Measurements from ENCODE around the gene SF3B5. TPM values are rescaled to one million over a fixed set of nuclear protein-coding genes. Genes with fewer than 3 reads are reported as not detected.
A peak's percentile ranks its signal among the peaks of the same experiment; 100 is the strongest.

The SF3B5 gene
- total RNA-seq, 4 donors from 2014 or later, result 60.2 to 187 (median 101) TPM

DNA sequence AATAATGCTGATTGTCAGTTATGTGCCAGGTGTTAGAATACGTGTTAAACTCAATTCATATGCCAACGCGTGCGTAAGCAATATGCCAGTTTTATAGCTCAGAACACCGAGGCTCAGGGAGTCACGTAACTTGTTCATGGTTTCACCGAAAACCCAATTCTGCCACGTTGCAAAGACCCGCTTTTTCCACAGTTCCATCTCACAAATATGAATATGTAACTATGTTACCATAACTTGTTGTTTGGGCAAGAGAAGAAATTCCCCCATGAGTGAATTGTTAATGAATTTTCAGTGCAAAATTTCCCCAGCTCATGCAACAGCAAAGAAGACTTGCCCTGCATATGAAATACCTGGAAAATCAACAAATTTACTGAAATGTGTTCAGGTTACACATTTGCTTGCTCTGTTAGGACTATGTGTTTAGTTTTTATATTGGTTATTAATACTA lies 30.1 kb downstream of the SF3B5 start:
- Histone ChIP-seq H3K27ac (peak overlapping the region; percentile 93 to 97 (median 96)), H3K9me3 (no peaks in the 10 kb centered on the region), H3K27me3 (peaks cover 3% of the 10 kb centered on the region), H3K4me3 (peak overlapping the region in 3 of 4 donors; percentile 73 to 84 (median 78)), H3K36me3 (no peaks in the 10 kb centered on the region), H3K4me1 (peaks cover 0 to 25% (median 9%) of the 10 kb centered on the region in 4 donors)
- TF ChIP-seq POLR2A (IDR thresholded peaks at IDR 0.05) (no peak), EP300 (IDR thresholded peaks at IDR 0.05; ENCODE audit: low read depth) (no peak), POLR2AphosphoS5 (IDR thresholded peaks at IDR 0.05) (no peak)
- TF ChIP-seq, protein P1, sequence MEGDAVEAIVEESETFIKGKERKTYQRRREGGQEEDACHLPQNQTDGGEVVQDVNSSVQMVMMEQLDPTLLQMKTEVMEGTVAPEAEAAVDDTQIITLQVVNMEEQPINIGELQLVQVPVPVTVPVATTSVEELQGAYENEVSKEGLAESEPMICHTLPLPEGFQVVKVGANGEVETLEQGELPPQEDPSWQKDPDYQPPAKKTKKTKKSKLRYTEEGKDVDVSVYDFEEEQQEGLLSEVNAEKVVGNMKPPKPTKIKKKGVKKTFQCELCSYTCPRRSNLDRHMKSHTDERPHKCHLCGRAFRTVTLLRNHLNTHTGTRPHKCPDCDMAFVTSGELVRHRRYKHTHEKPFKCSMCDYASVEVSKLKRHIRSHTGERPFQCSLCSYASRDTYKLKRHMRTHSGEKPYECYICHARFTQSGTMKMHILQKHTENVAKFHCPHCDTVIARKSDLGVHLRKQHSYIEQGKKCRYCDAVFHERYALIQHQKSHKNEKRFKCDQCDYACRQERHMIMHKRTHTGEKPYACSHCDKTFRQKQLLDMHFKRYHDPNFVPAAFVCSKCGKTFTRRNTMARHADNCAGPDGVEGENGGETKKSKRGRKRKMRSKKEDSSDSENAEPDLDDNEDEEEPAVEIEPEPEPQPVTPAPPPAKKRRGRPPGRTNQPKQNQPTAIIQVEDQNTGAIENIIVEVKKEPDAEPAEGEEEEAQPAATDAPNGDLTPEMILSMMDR (IDR thresholded peaks at IDR 0.05), result no peak
- intact Hi-C loops (cut with DNase I; ENCODE audit: low total_unique reads) (no loop called here), in situ Hi-C loops (cut with MboI; ENCODE audit: low pct_ligation_motif_present in 1 of 4, low pct_unique_long_range_greater_than_20kb in 1 of 4, low sequenced_read_pairs in 3 of 4) (no loop called here)
- 23 to 30% methylated on average over 2 to 9 of the region's 9 CpGs for WGBS, 2 donors (ENCODE audit: low coverage in 1 of 2)
- peak; percentile 70 for DNase-seq

DNA sequence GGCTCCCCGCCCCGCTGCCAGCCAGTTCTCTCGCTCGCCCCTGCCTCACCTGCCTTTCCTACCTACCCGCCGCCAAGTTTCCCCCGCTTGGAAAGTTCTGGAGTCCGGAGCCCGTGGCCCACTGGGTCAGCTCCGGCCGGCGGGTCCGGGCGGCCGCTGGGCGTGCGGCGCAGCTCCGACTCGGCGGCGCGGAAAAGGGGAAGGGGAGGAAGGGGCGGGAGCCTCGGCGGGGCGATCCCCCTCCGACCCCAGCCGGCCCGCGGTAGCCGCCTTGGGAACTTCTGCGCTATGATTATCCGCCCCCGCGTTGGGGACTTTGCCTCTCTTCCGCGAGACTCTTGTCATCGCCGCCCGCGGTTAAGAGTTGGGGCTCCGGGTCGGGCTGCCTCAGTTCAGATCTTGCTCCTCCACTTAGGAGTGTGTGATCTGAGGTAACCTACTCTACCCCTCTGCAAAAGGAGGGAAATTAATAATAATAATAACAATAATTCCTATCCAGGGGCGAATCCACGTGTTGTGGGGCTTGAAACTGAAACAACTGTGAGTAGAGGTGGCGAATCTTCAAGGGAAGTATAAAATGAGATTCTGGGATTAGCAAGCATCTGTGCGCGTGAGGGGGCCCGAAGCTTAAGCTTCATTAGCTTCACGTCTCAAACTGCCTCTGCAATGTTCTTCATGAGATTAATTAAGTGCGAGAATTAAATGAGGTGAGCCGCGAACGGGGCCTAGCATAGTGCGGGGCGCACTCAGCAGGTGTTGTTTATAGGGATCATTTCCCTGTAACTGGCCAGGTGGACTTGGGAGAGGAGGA lies 30.8 kb downstream of the SF3B5 start:
- intact Hi-C loops (cut with DNase I; ENCODE audit: low total_unique reads) (no loop called here), in situ Hi-C loops (cut with MboI; ENCODE audit: low pct_ligation_motif_present in 1 of 4, low pct_unique_long_range_greater_than_20kb in 1 of 4, low sequenced_read_pairs in 3 of 4) (no loop called here)
- Histone ChIP-seq H3K4me1 (peaks cover 0 to 25% (median 9%) of the 10 kb centered on the region in 4 donors), H3K9me3 (no peaks in the 10 kb centered on the region), H3K27me3 (peaks cover 3% of the 10 kb centered on the region), H3K27ac (peak overlapping the region; percentile 93 to 97 (median 96)), H3K4me3 (peak overlapping the region; percentile 73 to 98 (median 81)), H3K36me3 (no peaks in the 10 kb centered on the region)
- TF ChIP-seq POLR2A (IDR thresholded peaks at IDR 0.05), result peak; percentile 86
- TF ChIP-seq, protein P1 (IDR thresholded peaks at IDR 0.05), result no peak
- TF ChIP-seq POLR2AphosphoS5 (IDR thresholded peaks at IDR 0.05), result peak; percentile 89 to 90 (median 90)
- DNase-seq, result peak; percentile 51
- WGBS, 2 donors (ENCODE audit: low coverage in 1 of 2), result 3% methylated on average over 57 of the region's 57 CpGs; no CpG with 5 or more reads in 1 of the 2 donors

- Histone ChIP-seq H3K4me1 (peaks cover 0 to 25% (median 9%) of the 10 kb centered on the region in 4 donors), H3K27ac (peak overlapping the region; percentile 93 to 97 (median 96)), H3K4me3 (peak overlapping the region; percentile 73 to 98 (median 81)), H3K27me3 (peaks cover 3% of the 10 kb centered on the region), H3K36me3 (no peaks in the 10 kb centered on the region), H3K9me3 (no peaks in the 10 kb centered on the region)
- in situ Hi-C loops (cut with MboI; ENCODE audit: low pct_ligation_motif_present in 1 of 4, low pct_unique_long_range_greater_than_20kb in 1 of 4, low sequenced_read_pairs in 3 of 4) (no loop called here), intact Hi-C loops (cut with DNase I; ENCODE audit: low total_unique reads) (no loop called here)
- WGBS, 2 donors (ENCODE audit: low coverage in 1 of 2), result 0 to 1% methylated on average over 5 to 18 of the region's 72 CpGs
- peak; percentile 89 to 96 (median 95) for TF ChIP-seq POLR2AphosphoS5 (IDR thresholded peaks at IDR 0.05)
- TF ChIP-seq, protein P1 (IDR thresholded peaks at IDR 0.05), result peak in 3 of 5 experiments; percentile 29 to 39 (median 38)
- TF ChIP-seq EP300 (IDR thresholded peaks at IDR 0.05; ENCODE audit: low read depth), result no peak
- peak; percentile 98 for TF ChIP-seq POLR2A (IDR thresholded peaks at IDR 0.05)
- DNase-seq, result peak; percentile 95
Observed at GRCh38 chr6:144063744-144064401, 31.5 kb downstream of the SF3B5 start.

DNA sequence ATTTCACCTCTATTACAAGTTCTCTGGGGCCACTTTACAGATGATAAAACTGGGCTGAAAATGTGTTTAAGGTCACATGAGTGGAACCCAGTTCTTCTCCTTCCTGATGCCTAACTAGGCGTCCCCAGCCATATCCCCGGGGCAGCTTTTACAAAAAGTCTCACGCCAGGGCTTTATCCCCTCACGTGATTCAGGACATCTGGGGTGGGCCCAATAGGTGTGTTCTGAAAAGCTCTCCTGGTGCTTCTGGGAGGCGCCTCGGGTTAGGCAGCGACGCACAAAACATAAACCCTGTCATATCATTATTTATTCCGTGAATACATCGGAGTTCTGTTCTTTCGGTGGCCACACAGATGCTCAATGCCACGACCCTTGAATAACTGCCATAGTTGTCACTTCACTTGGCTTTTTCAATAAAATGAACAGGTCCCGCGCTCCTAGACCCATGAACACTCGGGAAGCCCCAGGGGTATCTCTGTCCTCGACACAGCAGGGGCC lies 32.1 kb downstream of the SF3B5 start:
- DNase-seq, result peak; percentile 51
- intact Hi-C loops (cut with DNase I; ENCODE audit: low total_unique reads), result no loop called here
- 3% methylated on average over 16 of the region's 16 CpGs; no CpG with 5 or more reads in 1 of the 2 donors for WGBS, 2 donors (ENCODE audit: low coverage in 1 of 2)

More for the DNA sequence above, 32.1 kb downstream of the SF3B5 start:
- in situ Hi-C loops (cut with MboI; ENCODE audit: low pct_ligation_motif_present in 1 of 4, low pct_unique_long_range_greater_than_20kb in 1 of 4, low sequenced_read_pairs in 3 of 4), result no loop called here
- Histone ChIP-seq H3K27ac (peak overlapping the region; percentile 93 to 97 (median 96)), H3K4me1 (peaks cover 0 to 25% (median 9%) of the 10 kb centered on the region in 4 donors), H3K27me3 (peaks cover 3% of the 10 kb centered on the region), H3K9me3 (no peaks in the 10 kb centered on the region), H3K36me3 (no peaks in the 10 kb centered on the region), H3K4me3 (peak overlapping the region; percentile 73 to 98 (median 81))
- TF ChIP-seq POLR2AphosphoS5 (IDR thresholded peaks at IDR 0.05) (no peak), POLR2A (IDR thresholded peaks at IDR 0.05) (no peak), EP300 (IDR thresholded peaks at IDR 0.05; ENCODE audit: low read depth) (no peak)
- TF ChIP-seq, protein P1 (IDR thresholded peaks at IDR 0.05), result no peak

Measured in transverse colon (tissue), 4 donors.